ENCODE results near the gene SCG5.

- TF ChIP-seq CTCF (IDR thresholded peaks at IDR 0.05; ENCODE audit: insufficient read depth, low read depth, low read length) (no peak), EZH2 (IDR thresholded peaks at IDR 0.05; ENCODE audit: insufficient read depth, low read length) (no peak)
These were observed 16.4 kb downstream of the SCG5 start for GRCh38 chr15:32657941-32658340.

Measured in astrocyte (in vitro differentiated cells and primary cell).